ENCODE data around the gene NPHP3.

The NPHP3 gene

GRCh38 chr3:132681421-132681820 lies 40.8 kb downstream of the NPHP3 start:
- no peak for TF ChIP-seq ESRRG (CRISPR knock-in tag; IDR thresholded peaks at IDR 0.05)
- no peak for TF ChIP-seq CSRNP3 (CRISPR knock-in tag; IDR thresholded peaks at IDR 0.05)
- no peak for TF ChIP-seq TCF4 (CRISPR knock-in tag; IDR thresholded peaks at IDR 0.05; ENCODE audit: borderline replicate concordance)
- ATAC-seq, result no peak

- TF ChIP-seq ZFP3 (CRISPR knock-in tag; IDR thresholded peaks at IDR 0.05) (no peak), GLIS3 (CRISPR knock-in tag; IDR thresholded peaks at IDR 0.05) (no peak), ZC3H10 (CRISPR knock-in tag; IDR thresholded peaks at IDR 0.05) (no peak), ZNF8 (CRISPR knock-in tag; IDR thresholded peaks at IDR 0.05) (no peak), ZFP30 (CRISPR knock-in tag; IDR thresholded peaks at IDR 0.05) (no peak), SNAI2 (CRISPR knock-in tag; IDR thresholded peaks at IDR 0.05) (no peak), ZNF565 (CRISPR knock-in tag; conservative IDR thresholded peaks at IDR 0.05; ENCODE audit: low read depth) (no peak), TOX (CRISPR knock-in tag; IDR thresholded peaks at IDR 0.05; ENCODE audit: borderline replicate concordance) (no peak), ISL1 (CRISPR knock-in tag; IDR thresholded peaks at IDR 0.05) (no peak), TSHZ2 (CRISPR knock-in tag; IDR thresholded peaks at IDR 0.05) (no peak), CSRNP3 (CRISPR knock-in tag; IDR thresholded peaks at IDR 0.05) (no peak), ZNF70 (CRISPR knock-in tag; IDR thresholded peaks at IDR 0.05) (no peak), OSR1 (CRISPR knock-in tag; IDR thresholded peaks at IDR 0.05) (no peak), TCF4 (CRISPR knock-in tag; IDR thresholded peaks at IDR 0.05; ENCODE audit: borderline replicate concordance) (no peak)
Observed at GRCh38 chr3:132679911-132680310, 42.3 kb downstream of the NPHP3 start.

GRCh38 chr3:132675408-132675807 lies 46.8 kb downstream of the NPHP3 start:
- no peak for ATAC-seq
- TF ChIP-seq TSHZ2 (CRISPR knock-in tag; IDR thresholded peaks at IDR 0.05) (no peak), ARNTL (CRISPR knock-in tag; IDR thresholded peaks at IDR 0.05; ENCODE audit: borderline replicate concordance, low read depth) (no peak), RARB (CRISPR knock-in tag; IDR thresholded peaks at IDR 0.05) (no peak), PATZ1 (CRISPR knock-in tag; IDR thresholded peaks at IDR 0.05; ENCODE audit: borderline replicate concordance) (no peak), OSR1 (CRISPR knock-in tag; IDR thresholded peaks at IDR 0.05) (no peak), ZNF8 (CRISPR knock-in tag; IDR thresholded peaks at IDR 0.05) (no peak), ZNF70 (CRISPR knock-in tag; IDR thresholded peaks at IDR 0.05) (no peak), CSDC2 (CRISPR knock-in tag; IDR thresholded peaks at IDR 0.05) (no peak), ESRRG (CRISPR knock-in tag; IDR thresholded peaks at IDR 0.05) (no peak), PPARA (CRISPR knock-in tag; IDR thresholded peaks at IDR 0.05; ENCODE audit: borderline replicate concordance) (no peak), ZFP30 (CRISPR knock-in tag; IDR thresholded peaks at IDR 0.05) (no peak), GLIS3 (CRISPR knock-in tag; IDR thresholded peaks at IDR 0.05) (no peak)

More at GRCh38 chr3:132679911-132680310, 42.3 kb downstream of the NPHP3 start:
- no peak for ATAC-seq

Measured in SK-N-SH treated with all-trans-retinoic acid at 6 μM for 48 hours (cell line).